Mesothelial cell of epicardium (in vitro differentiated cells): Measurements from ENCODE around the gene ATP6V0D1. TPM values are rescaled to one million over a fixed set of nuclear protein-coding genes. Genes with fewer than 3 reads are reported as not detected.

Experiments used
- DNase-seq, 2 experiments: peaks; one replicate each; pipeline ENCODE4 v3.0.0; 2021; ENCODE audit warnings: low spot score in 2 of 2; ENCODE audit not compliant: unreplicated experiment in 2 of 2
- H3K27ac Mint-ChIP-seq: 2 replicates; pipeline ENCODE4 v1.8.0; 2021; ENCODE audit warnings: mixed read lengths
- H3K27me3 Mint-ChIP-seq: 2 replicates; pipeline ENCODE4 v1.8.0; 2021; ENCODE audit warnings: low read depth, mixed read lengths
- H3K36me3 Mint-ChIP-seq: 2 replicates; pipeline ENCODE4 v1.8.0; 2021; ENCODE audit warnings: mixed read lengths
- H3K4me1 Mint-ChIP-seq: 2 replicates; pipeline ENCODE4 v1.8.0; 2021; ENCODE audit warnings: mixed read lengths
- H3K4me3 Mint-ChIP-seq: 2 replicates; pipeline ENCODE4 v1.8.0; 2021; ENCODE audit warnings: mild to moderate bottlenecking, moderate library complexity, mixed read lengths
- H3K9me3 Mint-ChIP-seq: 2 replicates; pipeline ENCODE4 v1.8.0; 2021; ENCODE audit warnings: mixed read lengths
- CTCF ChIP-seq: fragments of 200-600 bp; sonication (generic); IDR thresholded peaks from one replicate; pipeline ENCODE4 v1.5.0; 2021; ENCODE audit warnings: antibody characterized with exemption; ENCODE audit not compliant: unreplicated experiment
- total RNA-seq: library from RNA; stranded (reverse); gene quantifications from 3 replicates; pipeline ENCODE4 v1.2.1, GENCODE V29; 2021

The ATP6V0D1 gene
- total RNA-seq, 1 donor from 2014 or later = 53.7 TPM

GRCh38 chr16:67407176-67407787 lies 73.7 kb downstream of the ATP6V0D1 start:
- no peak for DNase-seq
- no peak for TF ChIP-seq CTCF
- Mint-ChIP-seq H3K9me3 (no peaks in the 10 kb centered on the region), H3K27ac (no peak overlapping the region), H3K4me1 (peaks cover 24% of the 10 kb centered on the region), H3K27me3 (no peaks in the 10 kb centered on the region), H3K4me3 (no peak overlapping the region), H3K36me3 (no peaks in the 10 kb centered on the region)

- DNase-seq = no peak
Measured at GRCh38 chr16:67406111-67406971, 74.6 kb downstream of the ATP6V0D1 start.

GRCh38 chr16:67405336-67405735 lies 75.6 kb downstream of the ATP6V0D1 start:
- Mint-ChIP-seq H3K27me3 (no peaks in the 10 kb centered on the region), H3K9me3 (no peaks in the 10 kb centered on the region), H3K27ac (peak overlapping the region; percentile 75), H3K4me3 (no peak overlapping the region), H3K4me1 (peaks cover 23% of the 10 kb centered on the region), H3K36me3 (no peaks in the 10 kb centered on the region)
- no peak for TF ChIP-seq CTCF
- DNase-seq = no peak

More at GRCh38 chr16:67406111-67406971, 74.6 kb downstream of the ATP6V0D1 start:
- H3K27me3 Mint-ChIP-seq = no peaks in the 10 kb centered on the region
- H3K9me3 Mint-ChIP-seq = no peaks in the 10 kb centered on the region
- no peaks in the 10 kb centered on the region for H3K36me3 Mint-ChIP-seq
- H3K4me3 Mint-ChIP-seq = no peak overlapping the region
- TF ChIP-seq CTCF = no peak
- peak overlapping the region; percentile 39 for H3K27ac Mint-ChIP-seq
- H3K4me1 Mint-ChIP-seq = peaks cover 23% of the 10 kb centered on the region

GRCh38 chr16:67404740-67405226 lies 76.2 kb downstream of the ATP6V0D1 start:
- Mint-ChIP-seq H3K4me3 (no peak overlapping the region), H3K27me3 (no peaks in the 10 kb centered on the region), H3K9me3 (no peaks in the 10 kb centered on the region), H3K27ac (peak overlapping the region; percentile 75), H3K4me1 (peaks cover 24% of the 10 kb centered on the region), H3K36me3 (no peaks in the 10 kb centered on the region)
- TF ChIP-seq CTCF = no peak
- DNase-seq = no peak

GRCh38 chr16:67403976-67404555 lies 76.9 kb downstream of the ATP6V0D1 start:
- TF ChIP-seq CTCF = no peak
- Mint-ChIP-seq H3K27me3 (no peaks in the 10 kb centered on the region), H3K9me3 (no peaks in the 10 kb centered on the region), H3K4me1 (peaks cover 27% of the 10 kb centered on the region), H3K36me3 (no peaks in the 10 kb centered on the region), H3K4me3 (no peak overlapping the region), H3K27ac (peak overlapping the region; percentile 75)
- no peak for DNase-seq
